Liver (tissue), 9 donors: Measurements from ENCODE around the gene KLHL30. TPM values are rescaled to one million over a fixed set of nuclear protein-coding genes. Genes with fewer than 3 reads are reported as not detected.

Source experiments
- DNase-seq: peaks from one replicate; pipeline ENCODE4 v3.0.0-alpha.2; 2017; ENCODE audit warnings: low spot score
- H3K27ac ChIP-seq, 2 donors: one replicate each; pipeline ENCODE4 v1.7.0; 2013; ENCODE audit warnings: inconsistent platforms in 2 of 2, low read length in 2 of 2, control low read depth in 1 of 2, low read depth in 1 of 2, mild to moderate bottlenecking in 1 of 2
- H3K27me3 ChIP-seq, 4 donors: one replicate each; pipeline versions ENCODE4 v1.6.1 to v1.7.0; 2013; ENCODE audit warnings: low read length in 3 of 4, inconsistent platforms in 1 of 4, mild to moderate bottlenecking in 1 of 4, moderate library complexity in 1 of 4; ENCODE audit not compliant: control insufficient read depth in 4 of 4, insufficient read depth in 4 of 4
- H3K36me3 ChIP-seq, 4 donors: one replicate each; pipeline versions ENCODE4 v1.6.1 to v1.7.0; 2013; ENCODE audit warnings: low read length in 3 of 4, mild to moderate bottlenecking in 3 of 4, low read depth in 1 of 4, moderate library complexity in 1 of 4; ENCODE audit not compliant: control insufficient read depth in 4 of 4, insufficient read depth in 3 of 4
- H3K4me1 ChIP-seq, 4 donors: one replicate each; pipeline versions ENCODE4 v1.6.1 to v1.7.0; 2013; ENCODE audit warnings: low read length in 3 of 4, mild to moderate bottlenecking in 3 of 4, moderate library complexity in 1 of 4; ENCODE audit not compliant: control insufficient read depth in 4 of 4, insufficient read depth in 4 of 4
- H3K4me3 ChIP-seq, 3 donors: one replicate each; pipeline versions ENCODE4 v1.6.1 to v1.7.0; 2013; ENCODE audit warnings: low read length in 3 of 3, control low read depth in 1 of 3, low read depth in 1 of 3, mild to moderate bottlenecking in 1 of 3
- H3K9ac ChIP-seq, 2 donors: one replicate each; pipeline ENCODE4 v1.7.0; 2013; ENCODE audit warnings: low read length in 2 of 2, mild to moderate bottlenecking in 2 of 2, moderate library complexity in 2 of 2, control low read depth in 1 of 2, low read depth in 1 of 2
- H3K9me3 ChIP-seq, 4 donors: one replicate each; pipeline versions ENCODE4 v1.6.1 to v1.7.0; 2013; ENCODE audit warnings: low read length in 3 of 4; ENCODE audit not compliant: control insufficient read depth in 4 of 4
- EGR1 ChIP-seq, 2 donors: IDR thresholded peaks; 2 replicates each; pipeline ENCODE4 v1.6.1; 2016 to 2018; ENCODE audit warnings: antibody characterized with exemption in 2 of 2, low read depth in 2 of 2
- FOXA1 ChIP-seq: IDR thresholded peaks from 2 replicates; pipeline ENCODE4 v1.6.1; 2016; ENCODE audit warnings: antibody characterized with exemption
- GABPA ChIP-seq, 2 donors: IDR thresholded peaks in 1 of 2; conservative IDR thresholded peaks in 1 of 2; 2 replicates each; pipeline ENCODE4 v1.6.1; 2016; ENCODE audit warnings: antibody characterized with exemption in 2 of 2, mild to moderate bottlenecking in 1 of 2, moderate library complexity in 1 of 2
- HNF4A ChIP-seq, 2 donors: conservative IDR thresholded peaks; 2 replicates each; pipeline ENCODE4 v1.6.1; 2016; ENCODE audit warnings: antibody characterized with exemption in 2 of 2, mild to moderate bottlenecking in 2 of 2
- RAD21 ChIP-seq, 2 donors: IDR thresholded peaks; 2 replicates each; pipeline ENCODE4 v1.6.1; 2016; ENCODE audit warnings: antibody characterized with exemption in 2 of 2, mild to moderate bottlenecking in 2 of 2
- SP1 ChIP-seq: IDR thresholded peaks from 2 replicates; pipeline ENCODE4 v1.6.1; 2018; ENCODE audit warnings: antibody characterized with exemption, mild to moderate bottlenecking
- TAF1 ChIP-seq: conservative IDR thresholded peaks from 2 replicates; pipeline ENCODE4 v1.6.1; 2016; ENCODE audit warnings: antibody characterized with exemption, mild to moderate bottlenecking
- YY1 ChIP-seq: IDR thresholded peaks from 2 replicates; pipeline ENCODE4 v1.6.1; 2016; ENCODE audit warnings: antibody characterized with exemption, mild to moderate bottlenecking
- WGBS: extraction: QIAGEN DNeasy Blood & Tissue Kit; methylation state at CpG from one replicate; pipeline ENCODE4 v1.1.7; 2013; 5-methylcytosine and 5-hydroxymethylcytosine counted together
- polyA plus RNA-seq, 2 donors: library from polyadenylated mRNA; stranded (reverse) in 1 of 2; unstranded in 1 of 2; fragments of 200-250 nt in 1 of 2; fragments of >200 nt in 1 of 2; fragmentation: Nextera tagmentation in 1 of 2; extraction: Ambion mirVana in 1 of 2; gene quantifications; one replicate each; pipeline versions ENCODE4 v1.2.1 to v1.2.3, GENCODE V29; 2013 to 2015
- total RNA-seq, 2 donors: library from RNA; depleted of rRNA; stranded (reverse); fragments of >200 nt; gene quantifications; one replicate each; pipeline ENCODE4 v1.2.3, GENCODE V29; 2014
- TF ChIP-seq, protein P1 (sequence below): fragments of 150-350 bp; IDR thresholded peaks from 2 replicates; pipeline ENCODE4 v1.5.1; 2017; ENCODE audit warnings: improper control_type of control experiment, low read depth, low read length; ENCODE audit not compliant: missing input control
- TF ChIP-seq, protein P2 (sequence below): IDR thresholded peaks from 2 replicates; pipeline ENCODE4 v1.6.1; 2016; ENCODE audit warnings: antibody characterized with exemption
- TF ChIP-seq, protein P3 (sequence below): IDR thresholded peaks from 2 replicates; pipeline ENCODE4 v1.6.1; 2016; ENCODE audit warnings: antibody characterized with exemption
- TF ChIP-seq, protein P4 (sequence below): IDR thresholded peaks from 2 replicates; pipeline ENCODE4 v1.6.1; 2016; ENCODE audit warnings: antibody characterized with exemption
- TF ChIP-seq, protein P5 (sequence below): IDR thresholded peaks from 2 replicates; pipeline ENCODE4 v1.6.1; 2016; ENCODE audit warnings: antibody characterized with exemption, mild to moderate bottlenecking
- donor health status: healthy.
- donor health status: healthy.
- donor health status: healthy.
- donor health status: healthy.
- donor health status: healthy.

The KLHL30 gene
- total and polyA plus RNA-seq, 4 donors = 0.05 to 0.08 TPM; not detected in 2

DNA sequence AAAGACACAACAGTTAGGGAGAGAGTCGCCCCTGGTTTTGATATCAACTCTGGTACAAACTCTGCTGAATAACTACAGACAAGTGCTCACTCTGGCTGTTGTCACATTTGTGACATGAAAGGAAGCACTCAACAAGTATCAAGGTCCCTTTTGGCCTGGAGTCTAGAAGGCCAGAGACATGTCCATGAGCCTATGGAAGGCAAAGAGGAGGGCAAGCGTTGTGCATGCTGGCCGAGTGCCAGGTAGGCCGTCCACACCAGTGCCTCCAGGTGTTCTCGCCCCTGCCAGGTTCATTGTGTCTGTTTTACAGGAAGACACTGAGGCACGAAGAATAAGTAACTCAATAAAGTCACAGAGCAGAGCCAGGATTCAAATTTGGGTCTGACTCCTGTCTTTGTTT lies 43.9 kb downstream of the KLHL30 start:
- TF ChIP-seq EGR1 (IDR thresholded peaks at IDR 0.05; ENCODE audit: low read depth in 2 of 2) = no peak
- TF ChIP-seq TAF1 = no peak
- TF ChIP-seq, protein P1, sequence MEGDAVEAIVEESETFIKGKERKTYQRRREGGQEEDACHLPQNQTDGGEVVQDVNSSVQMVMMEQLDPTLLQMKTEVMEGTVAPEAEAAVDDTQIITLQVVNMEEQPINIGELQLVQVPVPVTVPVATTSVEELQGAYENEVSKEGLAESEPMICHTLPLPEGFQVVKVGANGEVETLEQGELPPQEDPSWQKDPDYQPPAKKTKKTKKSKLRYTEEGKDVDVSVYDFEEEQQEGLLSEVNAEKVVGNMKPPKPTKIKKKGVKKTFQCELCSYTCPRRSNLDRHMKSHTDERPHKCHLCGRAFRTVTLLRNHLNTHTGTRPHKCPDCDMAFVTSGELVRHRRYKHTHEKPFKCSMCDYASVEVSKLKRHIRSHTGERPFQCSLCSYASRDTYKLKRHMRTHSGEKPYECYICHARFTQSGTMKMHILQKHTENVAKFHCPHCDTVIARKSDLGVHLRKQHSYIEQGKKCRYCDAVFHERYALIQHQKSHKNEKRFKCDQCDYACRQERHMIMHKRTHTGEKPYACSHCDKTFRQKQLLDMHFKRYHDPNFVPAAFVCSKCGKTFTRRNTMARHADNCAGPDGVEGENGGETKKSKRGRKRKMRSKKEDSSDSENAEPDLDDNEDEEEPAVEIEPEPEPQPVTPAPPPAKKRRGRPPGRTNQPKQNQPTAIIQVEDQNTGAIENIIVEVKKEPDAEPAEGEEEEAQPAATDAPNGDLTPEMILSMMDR = no peak
- TF ChIP-seq, protein P2, sequence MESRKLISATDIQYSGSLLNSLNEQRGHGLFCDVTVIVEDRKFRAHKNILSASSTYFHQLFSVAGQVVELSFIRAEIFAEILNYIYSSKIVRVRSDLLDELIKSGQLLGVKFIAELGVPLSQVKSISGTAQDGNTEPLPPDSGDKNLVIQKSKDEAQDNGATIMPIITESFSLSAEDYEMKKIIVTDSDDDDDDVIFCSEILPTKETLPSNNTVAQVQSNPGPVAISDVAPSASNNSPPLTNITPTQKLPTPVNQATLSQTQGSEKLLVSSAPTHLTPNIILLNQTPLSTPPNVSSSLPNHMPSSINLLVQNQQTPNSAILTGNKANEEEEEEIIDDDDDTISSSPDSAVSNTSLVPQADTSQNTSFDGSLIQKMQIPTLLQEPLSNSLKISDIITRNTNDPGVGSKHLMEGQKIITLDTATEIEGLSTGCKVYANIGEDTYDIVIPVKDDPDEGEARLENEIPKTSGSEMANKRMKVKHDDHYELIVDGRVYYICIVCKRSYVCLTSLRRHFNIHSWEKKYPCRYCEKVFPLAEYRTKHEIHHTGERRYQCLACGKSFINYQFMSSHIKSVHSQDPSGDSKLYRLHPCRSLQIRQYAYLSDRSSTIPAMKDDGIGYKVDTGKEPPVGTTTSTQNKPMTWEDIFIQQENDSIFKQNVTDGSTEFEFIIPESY = no peak
- DNase-seq = no peak
- Histone ChIP-seq H3K4me1 (no peaks in the 10 kb centered on the region), H3K27ac (no peak overlapping the region), H3K36me3 (peaks cover 18 to 88% (median 73%) of the 10 kb centered on the region in 4 donors), H3K4me3 (no peak overlapping the region), H3K9me3 (no peaks in the 10 kb centered on the region), H3K27me3 (no peaks in the 10 kb centered on the region), H3K9ac (no peak overlapping the region)
- WGBS = 84% methylated on average over 6 of the region's 6 CpGs

DNA sequence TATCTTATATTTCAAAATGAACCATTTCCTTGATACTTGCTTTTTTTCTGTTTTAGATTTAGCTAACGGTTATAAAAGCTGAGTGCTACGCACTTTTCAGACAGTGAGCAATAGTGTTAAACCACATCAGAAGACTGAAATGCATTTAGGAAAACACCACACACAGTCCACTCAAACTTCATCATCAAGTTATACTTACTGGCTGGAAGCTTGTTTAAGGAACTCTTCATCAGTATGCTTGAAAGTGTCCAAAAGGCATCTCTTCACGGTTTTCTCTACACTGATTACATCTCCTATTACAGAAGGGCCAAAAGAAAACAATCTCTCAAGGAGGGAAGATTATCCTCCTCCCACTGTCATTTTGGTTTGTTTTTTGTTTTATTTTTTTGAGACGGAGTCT lies 45.4 kb downstream of the KLHL30 start:
- WGBS = 96% methylated on average over 4 of the region's 4 CpGs
- H3K27me3 ChIP-seq = no peaks in the 10 kb centered on the region
- TF ChIP-seq, protein P2 = no peak
- TF ChIP-seq, protein P3, sequence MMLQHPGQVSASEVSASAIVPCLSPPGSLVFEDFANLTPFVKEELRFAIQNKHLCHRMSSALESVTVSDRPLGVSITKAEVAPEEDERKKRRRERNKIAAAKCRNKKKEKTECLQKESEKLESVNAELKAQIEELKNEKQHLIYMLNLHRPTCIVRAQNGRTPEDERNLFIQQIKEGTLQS = no peak
- TF ChIP-seq TAF1 = no peak
- TF ChIP-seq FOXA1 = no peak
- TF ChIP-seq HNF4A (conservative IDR thresholded peaks at IDR 0.05) = no peak
- no peak for TF ChIP-seq YY1
- TF ChIP-seq, protein P4, sequence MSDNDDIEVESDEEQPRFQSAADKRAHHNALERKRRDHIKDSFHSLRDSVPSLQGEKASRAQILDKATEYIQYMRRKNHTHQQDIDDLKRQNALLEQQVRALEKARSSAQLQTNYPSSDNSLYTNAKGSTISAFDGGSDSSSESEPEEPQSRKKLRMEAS = no peak
- no peak for TF ChIP-seq GABPA (IDR thresholded peaks at IDR 0.05 in 1 of 2, conservative IDR thresholded peaks at IDR 0.05 in 1 of 2)
- TF ChIP-seq EGR1 (IDR thresholded peaks at IDR 0.05; ENCODE audit: low read depth in 2 of 2) = no peak
- TF ChIP-seq SP1 = no peak
- TF ChIP-seq RAD21 (IDR thresholded peaks at IDR 0.05) = no peak
- TF ChIP-seq, protein P5, sequence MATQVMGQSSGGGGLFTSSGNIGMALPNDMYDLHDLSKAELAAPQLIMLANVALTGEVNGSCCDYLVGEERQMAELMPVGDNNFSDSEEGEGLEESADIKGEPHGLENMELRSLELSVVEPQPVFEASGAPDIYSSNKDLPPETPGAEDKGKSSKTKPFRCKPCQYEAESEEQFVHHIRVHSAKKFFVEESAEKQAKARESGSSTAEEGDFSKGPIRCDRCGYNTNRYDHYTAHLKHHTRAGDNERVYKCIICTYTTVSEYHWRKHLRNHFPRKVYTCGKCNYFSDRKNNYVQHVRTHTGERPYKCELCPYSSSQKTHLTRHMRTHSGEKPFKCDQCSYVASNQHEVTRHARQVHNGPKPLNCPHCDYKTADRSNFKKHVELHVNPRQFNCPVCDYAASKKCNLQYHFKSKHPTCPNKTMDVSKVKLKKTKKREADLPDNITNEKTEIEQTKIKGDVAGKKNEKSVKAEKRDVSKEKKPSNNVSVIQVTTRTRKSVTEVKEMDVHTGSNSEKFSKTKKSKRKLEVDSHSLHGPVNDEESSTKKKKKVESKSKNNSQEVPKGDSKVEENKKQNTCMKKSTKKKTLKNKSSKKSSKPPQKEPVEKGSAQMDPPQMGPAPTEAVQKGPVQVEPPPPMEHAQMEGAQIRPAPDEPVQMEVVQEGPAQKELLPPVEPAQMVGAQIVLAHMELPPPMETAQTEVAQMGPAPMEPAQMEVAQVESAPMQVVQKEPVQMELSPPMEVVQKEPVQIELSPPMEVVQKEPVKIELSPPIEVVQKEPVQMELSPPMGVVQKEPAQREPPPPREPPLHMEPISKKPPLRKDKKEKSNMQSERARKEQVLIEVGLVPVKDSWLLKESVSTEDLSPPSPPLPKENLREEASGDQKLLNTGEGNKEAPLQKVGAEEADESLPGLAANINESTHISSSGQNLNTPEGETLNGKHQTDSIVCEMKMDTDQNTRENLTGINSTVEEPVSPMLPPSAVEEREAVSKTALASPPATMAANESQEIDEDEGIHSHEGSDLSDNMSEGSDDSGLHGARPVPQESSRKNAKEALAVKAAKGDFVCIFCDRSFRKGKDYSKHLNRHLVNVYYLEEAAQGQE = no peak
- no peaks in the 10 kb centered on the region for H3K4me1 ChIP-seq
- no peaks in the 10 kb centered on the region for H3K9me3 ChIP-seq
- H3K36me3 ChIP-seq = peaks cover 24 to 88% (median 75%) of the 10 kb centered on the region in 4 donors
- H3K4me3 ChIP-seq = no peak overlapping the region
- no peak overlapping the region for H3K27ac ChIP-seq
- DNase-seq = no peak
- H3K9ac ChIP-seq = no peak overlapping the region
